GM23338 (cell line): ENCODE results near the gene KIFBP. TPM values are rescaled to one million over a fixed set of nuclear protein-coding genes. Genes with fewer than 3 reads are reported as not detected.

Source experiments
- CTCF ChIP-seq, 2 experiments: fragments of 200-600 bp in 1 of 2; sonication (generic) in 1 of 2; conservative IDR thresholded peaks; 2 replicates each; pipeline versions ENCODE4 v1.5.1 to v1.6.1; 2016 to 2017; ENCODE audit warnings: antibody characterized with exemption in 2 of 2, low read depth in 2 of 2, mild to moderate bottlenecking in 2 of 2, moderate library complexity in 1 of 2
- EZH2 ChIP-seq: fragments of 200-600 bp; sonication (generic); IDR thresholded peaks from one replicate; pipeline ENCODE4 v1.8.0; 2017; ENCODE audit warnings: antibody characterized with exemption, mild to moderate bottlenecking, low read depth; ENCODE audit not compliant: unreplicated experiment
- EZH2phosphoT487 ChIP-seq: fragments of 200-600 bp; sonication (generic); IDR thresholded peaks from one replicate; pipeline ENCODE4 v1.8.1; 2018; ENCODE audit warnings: antibody characterized with exemption; ENCODE audit not compliant: unreplicated experiment
- polyA plus RNA-seq: library from polyadenylated mRNA; unstranded; fragments of >200 nt; fragmentation: Nextera tagmentation; extraction: Ambion mirVana; gene quantifications from 2 replicates; pipeline ENCODE4 v1.2.1, GENCODE V29; 2016
- total RNA-seq: library from RNA; depleted of rRNA; stranded (reverse); fragments of >200 nt; shearing (Covaris generic); gene quantifications from 2 replicates; pipeline ENCODE4 v1.2.3, GENCODE V29; 2014; rRNA removed
- TF ChIP-seq, protein P1 (sequence below): fragments of 250-450 bp; sonication (Bioruptor Pico); IDR thresholded peaks from 2 replicates; pipeline ENCODE4 v1.5.0; 2020; ENCODE audit warnings: mild to moderate bottlenecking, moderate library complexity

The KIFBP gene
- total and polyA plus RNA-seq, 2 experiments from 2014 or later, result 24.5 to 39.8 TPM

DNA sequence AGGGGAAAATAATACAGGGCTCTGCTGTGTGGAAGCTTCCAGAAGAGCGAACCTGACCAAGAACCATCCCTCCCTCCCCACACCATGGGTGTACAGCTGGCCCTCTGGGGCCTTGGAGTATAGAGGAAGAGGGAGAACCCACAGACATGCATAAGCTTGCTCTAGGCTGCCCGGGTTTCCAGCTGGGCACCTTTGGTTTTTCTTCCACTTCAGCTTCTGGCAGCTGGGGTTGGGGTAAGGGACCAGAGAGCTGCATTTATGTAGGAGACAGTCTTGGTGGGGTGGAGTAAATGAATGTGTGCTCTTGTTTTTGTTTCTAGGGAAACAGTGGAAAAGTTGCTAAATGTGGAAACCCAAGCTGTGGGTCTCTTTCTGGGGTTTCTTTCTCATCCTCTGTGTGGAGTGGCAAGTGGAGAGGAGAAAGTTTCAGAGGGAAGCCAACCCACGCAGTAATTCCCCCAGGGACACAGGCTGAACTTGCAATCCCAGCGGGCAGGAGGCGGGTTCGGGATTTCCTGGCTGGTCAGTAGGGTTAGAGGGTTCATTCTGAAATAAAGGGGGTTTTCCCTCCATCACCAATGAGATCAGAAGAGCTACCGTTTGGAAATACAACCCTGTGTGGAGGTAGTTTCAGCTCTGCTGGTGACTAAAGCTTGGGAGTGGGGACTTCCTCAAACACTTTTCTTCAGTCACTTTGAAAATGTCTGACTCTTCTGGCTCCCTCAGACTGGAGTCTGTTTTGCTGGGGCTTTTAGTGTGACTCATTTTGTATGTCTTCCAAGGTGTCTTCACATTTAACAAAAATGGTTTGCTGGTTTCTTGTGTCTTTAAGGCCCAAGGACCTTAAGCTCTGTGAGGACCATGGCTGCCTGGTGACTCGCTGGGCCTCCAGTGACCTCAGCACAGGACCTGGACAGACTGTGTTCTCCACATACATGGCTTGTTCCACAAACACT is 77.1 kb downstream of the KIFBP start (continued):
- TF ChIP-seq, protein P1, sequence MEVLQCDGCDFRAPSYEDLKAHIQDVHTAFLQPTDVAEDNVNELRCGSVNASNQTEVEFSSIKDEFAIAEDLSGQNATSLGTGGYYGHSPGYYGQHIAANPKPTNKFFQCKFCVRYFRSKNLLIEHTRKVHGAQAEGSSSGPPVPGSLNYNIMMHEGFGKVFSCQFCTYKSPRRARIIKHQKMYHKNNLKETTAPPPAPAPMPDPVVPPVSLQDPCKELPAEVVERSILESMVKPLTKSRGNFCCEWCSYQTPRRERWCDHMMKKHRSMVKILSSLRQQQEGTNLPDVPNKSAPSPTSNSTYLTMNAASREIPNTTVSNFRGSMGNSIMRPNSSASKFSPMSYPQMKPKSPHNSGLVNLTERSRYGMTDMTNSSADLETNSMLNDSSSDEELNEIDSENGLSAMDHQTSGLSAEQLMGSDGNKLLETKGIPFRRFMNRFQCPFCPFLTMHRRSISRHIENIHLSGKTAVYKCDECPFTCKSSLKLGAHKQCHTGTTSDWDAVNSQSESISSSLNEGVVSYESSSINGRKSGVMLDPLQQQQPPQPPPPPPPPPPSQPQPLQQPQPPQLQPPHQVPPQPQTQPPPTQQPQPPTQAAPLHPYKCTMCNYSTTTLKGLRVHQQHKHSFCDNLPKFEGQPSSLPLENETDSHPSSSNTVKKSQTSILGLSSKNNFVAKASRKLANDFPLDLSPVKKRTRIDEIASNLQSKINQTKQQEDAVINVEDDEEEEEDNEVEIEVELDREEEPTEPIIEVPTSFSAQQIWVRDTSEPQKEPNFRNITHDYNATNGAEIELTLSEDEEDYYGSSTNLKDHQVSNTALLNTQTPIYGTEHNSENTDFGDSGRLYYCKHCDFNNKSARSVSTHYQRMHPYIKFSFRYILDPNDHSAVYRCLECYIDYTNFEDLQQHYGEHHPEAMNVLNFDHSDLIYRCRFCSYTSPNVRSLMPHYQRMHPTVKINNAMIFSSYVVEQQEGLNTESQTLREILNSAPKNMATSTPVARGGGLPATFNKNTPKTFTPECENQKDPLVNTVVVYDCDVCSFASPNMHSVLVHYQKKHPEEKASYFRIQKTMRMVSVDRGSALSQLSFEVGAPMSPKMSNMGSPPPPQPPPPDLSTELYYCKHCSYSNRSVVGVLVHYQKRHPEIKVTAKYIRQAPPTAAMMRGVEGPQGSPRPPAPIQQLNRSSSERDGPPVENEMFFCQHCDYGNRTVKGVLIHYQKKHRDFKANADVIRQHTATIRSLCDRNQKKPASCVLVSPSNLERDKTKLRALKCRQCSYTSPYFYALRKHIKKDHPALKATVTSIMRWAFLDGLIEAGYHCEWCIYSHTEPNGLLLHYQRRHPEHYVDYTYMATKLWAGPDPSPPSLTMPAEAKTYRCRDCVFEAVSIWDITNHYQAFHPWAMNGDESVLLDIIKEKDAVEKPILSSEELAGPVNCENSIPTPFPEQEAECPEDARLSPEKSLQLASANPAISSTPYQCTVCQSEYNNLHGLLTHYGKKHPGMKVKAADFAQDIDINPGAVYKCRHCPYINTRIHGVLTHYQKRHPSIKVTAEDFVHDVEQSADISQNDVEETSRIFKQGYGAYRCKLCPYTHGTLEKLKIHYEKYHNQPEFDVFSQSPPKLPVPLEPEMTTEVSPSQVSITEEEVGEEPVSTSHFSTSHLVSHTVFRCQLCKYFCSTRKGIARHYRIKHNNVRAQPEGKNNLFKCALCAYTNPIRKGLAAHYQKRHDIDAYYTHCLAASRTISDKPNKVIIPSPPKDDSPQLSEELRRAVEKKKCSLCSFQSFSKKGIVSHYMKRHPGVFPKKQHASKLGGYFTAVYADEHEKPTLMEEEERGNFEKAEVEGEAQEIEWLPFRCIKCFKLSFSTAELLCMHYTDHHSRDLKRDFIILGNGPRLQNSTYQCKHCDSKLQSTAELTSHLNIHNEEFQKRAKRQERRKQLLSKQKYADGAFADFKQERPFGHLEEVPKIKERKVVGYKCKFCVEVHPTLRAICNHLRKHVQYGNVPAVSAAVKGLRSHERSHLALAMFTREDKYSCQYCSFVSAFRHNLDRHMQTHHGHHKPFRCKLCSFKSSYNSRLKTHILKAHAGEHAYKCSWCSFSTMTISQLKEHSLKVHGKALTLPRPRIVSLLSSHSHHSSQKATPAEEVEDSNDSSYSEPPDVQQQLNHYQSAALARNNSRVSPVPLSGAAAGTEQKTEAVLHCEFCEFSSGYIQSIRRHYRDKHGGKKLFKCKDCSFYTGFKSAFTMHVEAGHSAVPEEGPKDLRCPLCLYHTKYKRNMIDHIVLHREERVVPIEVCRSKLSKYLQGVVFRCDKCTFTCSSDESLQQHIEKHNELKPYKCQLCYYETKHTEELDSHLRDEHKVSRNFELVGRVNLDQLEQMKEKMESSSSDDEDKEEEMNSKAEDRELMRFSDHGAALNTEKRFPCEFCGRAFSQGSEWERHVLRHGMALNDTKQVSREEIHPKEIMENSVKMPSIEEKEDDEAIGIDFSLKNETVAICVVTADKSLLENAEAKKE (CRISPR knock-in tag), result no peak
- TF ChIP-seq EZH2phosphoT487 (no peak), EZH2 (no peak), CTCF (conservative IDR thresholded peaks at IDR 0.05; ENCODE audit: low read depth in 2 of 2) (no peak)

Other genes starting within 250 kb of the KIFBP start
- 2.2 and 2.7 TPM in 2 replicates for gene STOX1, start 161.3 kb upstream of the KIFBP start, total RNA-seq
- 1.6 and 1.7 TPM in 2 replicates for gene STOX1, start 161.3 kb upstream of the KIFBP start, polyA plus RNA-seq
- 37.2 and 38.9 TPM in 2 replicates for gene DDX50, start 87.5 kb upstream of the KIFBP start, total RNA-seq
- gene DDX50, start 87.5 kb upstream of the KIFBP start, polyA plus RNA-seq, result 33.0 and 37.2 TPM in 2 replicates
- gene DDX21, start 32.6 kb upstream of the KIFBP start, total RNA-seq, result 194 and 209 TPM in 2 replicates
- 130 and 138 TPM in 2 replicates for gene DDX21, start 32.6 kb upstream of the KIFBP start, polyA plus RNA-seq
- not detected in 2 replicates for gene SRGN, start 99.3 kb downstream of the KIFBP start, total RNA-seq
- gene SRGN, start 99.3 kb downstream of the KIFBP start, polyA plus RNA-seq, result 0.30 TPM in 1 of 2 replicates, not detected in the other
- 39.3 and 41.6 TPM in 2 replicates for gene VPS26A, start 135.4 kb downstream of the KIFBP start, total RNA-seq
- gene VPS26A, start 135.4 kb downstream of the KIFBP start, polyA plus RNA-seq, result 23.1 and 29.0 TPM in 2 replicates
- gene SUPV3L1, start 191.4 kb downstream of the KIFBP start, total RNA-seq, result 31.2 and 45.2 TPM in 2 replicates
- gene SUPV3L1, start 191.4 kb downstream of the KIFBP start, polyA plus RNA-seq, result 28.7 and 29.9 TPM in 2 replicates
- gene HKDC1, start 231.5 kb downstream of the KIFBP start, total RNA-seq, result 0.03 TPM in 1 of 2 replicates, not detected in the other
- not detected in 2 replicates for gene HKDC1, start 231.5 kb downstream of the KIFBP start, polyA plus RNA-seq